AG09309 (cell line): ENCODE results near the gene XRN2.

ENCODE experiments used
- DNase-seq: peaks from one replicate; pipeline ENCODE4 v3.0.0-alpha.2; 2010; ENCODE audit warnings: low read depth
- H3K4me3 ChIP-seq: 2 replicates; pipeline ENCODE4 v1.5.1; 2011; ENCODE audit warnings: mild to moderate bottlenecking, low read depth, low read length, moderate library complexity; ENCODE audit not compliant: control insufficient read depth
- TF ChIP-seq, protein P1 (sequence below): IDR thresholded peaks from 2 replicates; pipeline ENCODE4 v1.5.1; 2011; ENCODE audit warnings: mild to moderate bottlenecking, low read depth, low read length, inconsistent platforms; ENCODE audit not compliant: insufficient read depth, control insufficient read depth; ENCODE audit errors: missing control alignments

XRN2 gene

GRCh38 chr20:21395051-21395665 lies 92.0 kb downstream of the XRN2 start:
- TF ChIP-seq, protein P1, sequence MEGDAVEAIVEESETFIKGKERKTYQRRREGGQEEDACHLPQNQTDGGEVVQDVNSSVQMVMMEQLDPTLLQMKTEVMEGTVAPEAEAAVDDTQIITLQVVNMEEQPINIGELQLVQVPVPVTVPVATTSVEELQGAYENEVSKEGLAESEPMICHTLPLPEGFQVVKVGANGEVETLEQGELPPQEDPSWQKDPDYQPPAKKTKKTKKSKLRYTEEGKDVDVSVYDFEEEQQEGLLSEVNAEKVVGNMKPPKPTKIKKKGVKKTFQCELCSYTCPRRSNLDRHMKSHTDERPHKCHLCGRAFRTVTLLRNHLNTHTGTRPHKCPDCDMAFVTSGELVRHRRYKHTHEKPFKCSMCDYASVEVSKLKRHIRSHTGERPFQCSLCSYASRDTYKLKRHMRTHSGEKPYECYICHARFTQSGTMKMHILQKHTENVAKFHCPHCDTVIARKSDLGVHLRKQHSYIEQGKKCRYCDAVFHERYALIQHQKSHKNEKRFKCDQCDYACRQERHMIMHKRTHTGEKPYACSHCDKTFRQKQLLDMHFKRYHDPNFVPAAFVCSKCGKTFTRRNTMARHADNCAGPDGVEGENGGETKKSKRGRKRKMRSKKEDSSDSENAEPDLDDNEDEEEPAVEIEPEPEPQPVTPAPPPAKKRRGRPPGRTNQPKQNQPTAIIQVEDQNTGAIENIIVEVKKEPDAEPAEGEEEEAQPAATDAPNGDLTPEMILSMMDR, result no peak
- DNase-seq, result no peak

DNA sequence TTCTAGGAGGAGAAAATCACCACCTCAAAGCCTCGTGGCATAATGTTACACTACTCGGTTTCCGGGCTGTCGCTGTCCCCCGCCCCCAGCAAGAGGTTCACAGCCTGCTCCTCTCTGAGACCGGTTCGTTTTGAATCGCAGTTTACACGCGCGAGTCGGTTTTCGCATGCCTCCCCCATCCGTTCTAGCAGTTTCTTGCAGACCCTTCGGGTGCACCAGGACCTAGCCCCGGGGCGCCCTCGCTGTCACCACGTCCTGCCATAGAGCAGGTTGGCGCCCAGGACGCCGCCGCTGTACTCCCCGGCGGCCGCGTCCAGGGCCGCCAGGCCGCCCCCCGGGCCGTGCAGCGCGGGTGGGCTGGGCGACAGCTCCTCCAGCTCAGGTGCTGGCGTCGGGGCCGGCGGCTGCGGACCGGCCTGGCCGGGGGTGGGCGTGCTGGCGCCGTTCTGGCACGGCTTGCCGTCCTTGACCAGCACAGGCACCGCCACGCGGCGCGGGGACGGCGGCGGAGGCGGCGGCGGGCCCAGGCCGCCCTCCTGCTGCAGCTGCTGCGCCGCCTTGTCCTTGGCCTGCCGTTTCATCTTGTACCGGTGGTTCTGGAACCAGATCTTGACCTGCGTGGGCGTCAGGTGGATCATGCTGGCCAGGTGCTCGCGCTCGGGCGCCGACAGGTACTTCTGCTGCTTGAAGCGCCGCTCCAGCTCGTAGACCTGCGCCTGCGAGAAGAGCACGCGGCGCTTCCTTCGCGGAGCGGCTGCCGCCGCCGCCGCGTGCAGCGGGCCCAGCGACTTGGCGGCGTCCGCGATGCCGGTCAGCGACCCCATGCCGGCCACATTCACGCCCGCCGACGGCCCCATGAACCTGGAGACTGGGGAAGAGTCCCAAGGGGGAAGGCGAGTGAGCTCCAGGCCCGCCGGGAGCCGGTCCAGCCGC lies 92.8 kb downstream of the XRN2 start:
- DNase-seq, result no peak
- H3K4me3 ChIP-seq, result no peak overlapping the region
- TF ChIP-seq, protein P1, result no peak

More at GRCh38 chr20:21395051-21395665, 92.0 kb downstream of the XRN2 start:
- H3K4me3 ChIP-seq, result no peak overlapping the region

- no peak overlapping the region for H3K4me3 ChIP-seq
- TF ChIP-seq, protein P1, result no peak
- DNase-seq, result no peak
Observed at GRCh38 chr20:21396599-21397340, 93.6 kb downstream of the XRN2 start.

DNA sequence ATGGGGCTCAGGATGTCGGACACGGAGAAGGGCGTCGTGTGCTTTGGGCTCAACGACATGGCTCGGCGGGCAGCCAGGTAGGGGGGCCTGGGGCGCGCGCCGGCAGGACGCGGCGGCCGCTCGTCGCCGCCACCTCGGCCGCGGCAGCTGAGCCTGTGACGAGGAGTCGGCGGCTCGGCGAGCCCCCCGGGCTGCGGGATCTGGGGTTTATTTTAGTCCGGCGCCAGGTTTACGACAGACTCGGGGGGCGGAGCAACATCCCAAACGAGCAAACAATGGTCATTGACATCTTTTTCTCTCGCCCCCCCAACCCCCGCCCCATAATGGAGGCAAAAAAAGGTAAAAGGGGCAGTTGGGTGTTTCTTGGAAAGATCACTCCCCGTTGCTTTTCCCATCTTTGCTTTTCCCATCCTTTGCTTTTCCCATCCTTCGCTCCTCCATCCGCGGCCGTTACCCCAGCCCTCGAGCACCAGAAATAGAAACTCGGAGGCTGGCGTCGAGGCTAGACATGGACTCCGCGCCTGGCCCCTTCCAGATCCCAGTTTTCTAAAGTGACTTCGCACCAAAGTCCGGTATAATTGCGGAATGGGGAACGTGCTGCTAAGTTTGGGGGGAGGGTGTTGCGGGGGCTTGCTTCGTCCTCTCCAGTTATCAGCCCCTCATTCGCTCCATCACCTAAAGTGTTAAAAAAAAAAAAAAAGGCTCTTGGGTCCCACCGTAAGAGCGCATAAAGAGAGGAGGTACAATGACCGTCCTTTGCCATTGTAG lies 94.4 kb downstream of the XRN2 start, which contains the start of gene NKX2-4:
Gene NKX2-4, minus strand, starts transcription at position 186 of the 768 bp plus-strand sequence. Its CDS starts 127 bp downstream, at position 59.
- DNase-seq, result no peak
- no peak within 1 kb of the TSS for H3K4me3 ChIP-seq
- TF ChIP-seq, protein P1, result no peak

GRCh38 chr20:21398109-21399004 lies 95.2 kb downstream of the XRN2 start:
- H3K4me3 ChIP-seq, result no peak overlapping the region
- no peak for DNase-seq
- TF ChIP-seq, protein P1, result no peak
